Astrocyte (in vitro differentiated cells and primary cell): ENCODE results near the gene B3GALT6. TPM values are rescaled to one million over a fixed set of nuclear protein-coding genes. Genes with fewer than 3 reads are reported as not detected.
"Not testable (repeated sequence)": the region's sequence is repeated elsewhere in the genome, so short reads cannot be mapped to it uniquely, and the experiment has no call there.

Source experiments
- DNase-seq: peaks from one replicate; pipeline ENCODE4 v3.0.0-alpha.2; 2010; ENCODE audit warnings: low read depth
- FAIRE-seq: peaks from 2 replicates; lab custom pipeline; 2011; peaks lifted over from hg19 to GRCh38; lab: Jason Lieb, UNC
- H2AFZ ChIP-seq: 2 replicates; pipeline ENCODE4 v1.6.0; 2012; ENCODE audit warnings: low read depth, low read length, inconsistent platforms
- H3K27ac ChIP-seq: 2 replicates; pipeline ENCODE4 v1.5.1; 2011; ENCODE audit warnings: low read depth, low read length, inconsistent platforms
- H3K27me3 ChIP-seq: 2 replicates; pipeline ENCODE4 v1.6.0; 2011; ENCODE audit warnings: low read length, inconsistent platforms; ENCODE audit not compliant: insufficient read depth
- H3K36me3 ChIP-seq: 2 replicates; pipeline ENCODE4 v1.5.1; 2011; ENCODE audit warnings: low read length, inconsistent platforms; ENCODE audit not compliant: insufficient read depth
- H3K4me1 ChIP-seq: 2 replicates; pipeline ENCODE4 v1.5.1; 2011; ENCODE audit warnings: low read length, inconsistent platforms; ENCODE audit not compliant: insufficient read depth
- H3K4me2 ChIP-seq: 2 replicates; pipeline ENCODE4 v1.6.0; 2012; ENCODE audit warnings: low read length, inconsistent platforms
- H3K4me3 ChIP-seq: 2 replicates; pipeline ENCODE4 v1.5.1; 2011; ENCODE audit warnings: low read depth, mild to moderate bottlenecking, low read length, inconsistent platforms; ENCODE audit not compliant: insufficient read depth
- H3K79me2 ChIP-seq: 2 replicates; pipeline ENCODE4 v1.6.0; 2012; ENCODE audit warnings: mild to moderate bottlenecking, low read length, inconsistent platforms; ENCODE audit not compliant: insufficient read depth
- H3K9ac ChIP-seq: 2 replicates; pipeline ENCODE4 v1.6.0; 2012; ENCODE audit warnings: mild to moderate bottlenecking, low read length, inconsistent platforms
- H3K9me3 ChIP-seq: 2 replicates; pipeline ENCODE4 v1.5.1; 2012; ENCODE audit warnings: low read depth, mild to moderate bottlenecking, low read length, inconsistent platforms; ENCODE audit not compliant: insufficient read depth
- H4K20me1 ChIP-seq: 2 replicates; pipeline ENCODE4 v1.6.0; 2012; ENCODE audit warnings: low read length, inconsistent platforms; ENCODE audit not compliant: insufficient read depth
- H3K27ac Mint-ChIP-seq: one replicate; pipeline ENCODE4 v1.8.0; 2021; ENCODE audit warnings: mild to moderate bottlenecking, mixed read lengths; ENCODE audit not compliant: unreplicated experiment
- H3K27me3 Mint-ChIP-seq: one replicate; pipeline ENCODE4 v1.8.0; 2021; ENCODE audit warnings: low read depth, mixed read lengths; ENCODE audit not compliant: unreplicated experiment
- H3K36me3 Mint-ChIP-seq: one replicate; pipeline ENCODE4 v1.8.0; 2021; ENCODE audit warnings: low read depth, mixed read lengths; ENCODE audit not compliant: unreplicated experiment
- H3K4me1 Mint-ChIP-seq: one replicate; pipeline ENCODE4 v1.8.0; 2021; ENCODE audit warnings: low read depth, mixed read lengths; ENCODE audit not compliant: unreplicated experiment
- H3K4me3 Mint-ChIP-seq: one replicate; pipeline ENCODE4 v1.8.0; 2021; ENCODE audit warnings: mild to moderate bottlenecking, moderate library complexity, mixed read lengths; ENCODE audit not compliant: unreplicated experiment
- H3K9me3 Mint-ChIP-seq: one replicate; pipeline ENCODE4 v1.8.0; 2021; ENCODE audit warnings: mild to moderate bottlenecking, mixed read lengths; ENCODE audit not compliant: unreplicated experiment
- CTCF ChIP-seq: IDR thresholded peaks from 2 replicates; pipeline ENCODE4 v1.5.1; 2011; ENCODE audit warnings: low read depth, mild to moderate bottlenecking, inconsistent platforms, low read length, moderate library complexity; ENCODE audit not compliant: insufficient read depth
- EZH2 ChIP-seq: IDR thresholded peaks from 2 replicates; pipeline ENCODE4 v1.6.1; 2012; ENCODE audit warnings: mild to moderate bottlenecking, low read length, inconsistent platforms; ENCODE audit not compliant: insufficient read depth
- total RNA-seq: library from RNA; stranded (reverse); gene quantifications from 2 replicates; pipeline ENCODE4 v1.2.1, GENCODE V29; 2021

The B3GALT6 gene
- total RNA-seq, 1 donor from 2014 or later, result 22.4 TPM

DNA sequence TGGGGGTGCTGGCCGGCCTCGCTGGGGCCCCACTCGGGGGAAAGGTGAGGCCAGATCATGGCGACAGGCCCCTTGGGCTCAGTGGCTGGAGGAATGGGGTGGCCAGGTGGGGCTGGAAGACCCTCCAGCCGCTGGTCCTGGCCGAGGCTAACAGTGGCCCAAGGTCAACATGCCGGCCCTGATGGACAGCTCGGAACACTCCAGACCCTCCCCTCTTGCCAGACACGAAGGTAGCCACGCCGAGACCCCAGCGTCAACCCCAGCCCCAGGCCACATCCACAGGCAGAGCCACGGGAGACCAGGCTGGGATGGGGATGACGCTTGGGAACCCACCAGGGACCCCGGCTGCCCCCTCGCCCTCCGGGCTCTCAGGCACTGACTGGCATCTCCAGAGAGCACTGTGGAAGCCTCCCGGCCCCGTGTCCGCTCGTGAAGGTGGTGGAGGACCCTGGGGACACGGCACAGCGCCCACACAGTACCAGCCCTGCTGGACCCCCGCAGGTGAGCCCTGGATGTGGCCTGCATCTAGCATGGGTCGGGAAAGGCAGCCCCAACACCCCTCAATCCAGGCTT is 15.4 kb downstream of the B3GALT6 start:
- no peaks in the 10 kb centered on the region for H3K4me1 ChIP-seq
- H4K20me1 ChIP-seq, result peaks cover 6% of the 10 kb centered on the region
- TF ChIP-seq EZH2 (no peak), CTCF (no peak)
- no peaks in the 10 kb centered on the region for H3K27me3 Mint-ChIP-seq
- H3K36me3 ChIP-seq, result no peaks in the 10 kb centered on the region
- H3K4me3 Mint-ChIP-seq, result no peak overlapping the region
- H3K27me3 ChIP-seq, result peaks cover 3% of the 10 kb centered on the region
- peaks cover 2% of the 10 kb centered on the region for H3K36me3 Mint-ChIP-seq
- no peaks in the 10 kb centered on the region for H3K79me2 ChIP-seq
- no peak overlapping the region for H3K4me3 ChIP-seq
- DNase-seq (no peak), FAIRE-seq (no peak)
- H3K9me3 ChIP-seq, result no peaks in the 10 kb centered on the region
- H3K4me2 ChIP-seq, result no peak overlapping the region
- H2AFZ ChIP-seq, result no peak overlapping the region
- no peaks in the 10 kb centered on the region for H3K9me3 Mint-ChIP-seq
- no peak overlapping the region for H3K9ac ChIP-seq
- peaks cover 3% of the 10 kb centered on the region for H3K4me1 Mint-ChIP-seq
- no peak overlapping the region for H3K27ac Mint-ChIP-seq
- no peak overlapping the region for H3K27ac ChIP-seq

DNA sequence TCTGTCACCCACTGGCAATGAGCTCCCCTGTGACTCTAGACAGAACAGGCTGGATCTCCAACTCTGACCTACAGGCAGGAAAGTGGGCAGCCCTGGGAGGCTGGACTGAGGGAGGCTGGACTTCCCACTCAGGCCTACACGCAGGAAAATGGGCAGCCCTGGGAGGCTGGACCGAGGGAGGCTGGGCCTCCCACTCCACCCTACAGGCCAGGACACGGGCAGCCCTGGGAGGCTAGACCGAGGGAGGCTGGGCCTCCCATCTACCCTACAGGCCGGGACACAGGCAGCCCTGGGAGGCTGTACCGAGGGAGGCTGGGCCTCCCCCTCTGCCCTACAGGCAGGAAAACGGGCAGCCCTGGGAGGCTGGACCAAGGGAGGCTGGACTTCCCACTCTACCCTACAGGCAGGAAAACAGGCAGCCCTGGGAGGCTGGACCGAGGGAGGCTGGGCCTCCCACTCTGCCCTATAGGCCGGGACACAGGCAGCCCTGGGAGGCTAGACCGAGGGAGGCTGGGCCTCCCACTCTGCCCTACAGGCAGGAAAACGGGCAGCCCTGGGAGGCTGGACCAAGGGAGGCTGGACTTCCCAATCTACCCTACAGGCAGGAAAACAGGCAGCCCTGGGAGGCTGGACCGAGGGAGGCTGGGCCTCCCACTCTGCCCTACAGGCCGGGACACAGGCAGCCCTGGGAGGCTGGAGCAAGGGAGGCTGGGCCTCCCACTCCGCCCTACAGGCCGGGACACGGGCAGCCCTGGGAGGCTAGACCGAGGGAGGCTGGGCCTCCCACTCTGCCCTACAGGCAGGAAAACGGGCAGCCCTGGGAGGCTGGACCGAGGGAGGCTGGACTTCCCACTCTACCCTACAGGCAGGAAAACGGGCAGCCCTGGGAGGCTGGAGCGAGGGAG is 16.2 kb downstream of the B3GALT6 start:
- not testable (repeated sequence) for DNase-seq, H3K36me3 Mint-ChIP-seq, H3K9ac ChIP-seq, H3K4me2 ChIP-seq, FAIRE-seq, H2AFZ ChIP-seq, H3K4me3 ChIP-seq, H3K27ac Mint-ChIP-seq, H3K9me3 Mint-ChIP-seq, H3K36me3 ChIP-seq, H3K27ac ChIP-seq, H3K4me1 ChIP-seq, H3K4me3 Mint-ChIP-seq, H3K4me1 Mint-ChIP-seq, H3K79me2 ChIP-seq, H3K27me3 ChIP-seq, H3K27me3 Mint-ChIP-seq, H3K9me3 ChIP-seq
- peaks cover 10% of the 10 kb centered on the region for H4K20me1 ChIP-seq

DNA sequence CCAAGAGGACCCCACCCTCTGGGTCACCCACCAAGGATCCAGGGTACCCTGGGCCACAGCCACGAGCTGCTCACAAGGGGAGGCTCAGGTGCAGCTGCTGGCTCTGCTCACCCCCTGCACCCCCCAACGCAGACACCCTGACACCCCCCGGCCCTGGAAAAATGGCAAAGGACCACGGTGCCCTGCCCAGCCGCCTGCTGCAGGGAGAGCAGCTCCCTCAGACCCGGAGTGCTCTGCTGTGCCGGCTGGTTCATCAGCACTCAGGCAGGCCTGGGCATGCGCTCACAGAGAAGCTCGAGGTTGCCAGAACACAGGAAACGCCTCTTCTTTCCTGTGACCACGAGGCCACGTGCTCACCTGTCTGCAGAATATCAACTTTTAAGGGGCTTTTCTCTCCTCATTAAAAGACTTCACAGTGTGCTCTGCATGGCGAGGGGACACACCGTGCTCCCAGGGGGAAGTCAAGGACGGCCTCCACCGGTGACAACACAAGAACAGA is 18.8 kb downstream of the B3GALT6 start:
- no peak overlapping the region for H3K4me3 ChIP-seq
- Mint-ChIP-seq H3K27ac (peak overlapping the region; percentile 53), H3K27me3 (no peaks in the 10 kb centered on the region), H3K4me3 (no peak overlapping the region), H3K4me1 (peaks cover 4% of the 10 kb centered on the region), H3K36me3 (peaks cover 9% of the 10 kb centered on the region), H3K9me3 (no peaks in the 10 kb centered on the region)
- H3K27ac ChIP-seq, result no peak overlapping the region
- H3K4me2 ChIP-seq, result no peak overlapping the region
- DNase-seq (no peak), FAIRE-seq (no peak)
- peaks cover 3% of the 10 kb centered on the region for H3K27me3 ChIP-seq
- H3K9me3 ChIP-seq, result no peaks in the 10 kb centered on the region
- H3K4me1 ChIP-seq, result no peaks in the 10 kb centered on the region
- no peaks in the 10 kb centered on the region for H3K79me2 ChIP-seq
- no peak overlapping the region for H2AFZ ChIP-seq
- TF ChIP-seq CTCF (no peak), EZH2 (no peak)
- H3K9ac ChIP-seq, result no peak overlapping the region
- H4K20me1 ChIP-seq, result peaks cover 32% of the 10 kb centered on the region
- peaks cover under 1% of the 10 kb centered on the region for H3K36me3 ChIP-seq
